NCI-H1694 treated with DMSO at 0.1 percent for 48 hours (cell line): ENCODE data around the gene AFMID.

Experiments
- DNase-seq: peaks from one replicate; lab custom pipeline; 2025; lab: John Stamatoyannopoulos, UW

AFMID gene

DNA sequence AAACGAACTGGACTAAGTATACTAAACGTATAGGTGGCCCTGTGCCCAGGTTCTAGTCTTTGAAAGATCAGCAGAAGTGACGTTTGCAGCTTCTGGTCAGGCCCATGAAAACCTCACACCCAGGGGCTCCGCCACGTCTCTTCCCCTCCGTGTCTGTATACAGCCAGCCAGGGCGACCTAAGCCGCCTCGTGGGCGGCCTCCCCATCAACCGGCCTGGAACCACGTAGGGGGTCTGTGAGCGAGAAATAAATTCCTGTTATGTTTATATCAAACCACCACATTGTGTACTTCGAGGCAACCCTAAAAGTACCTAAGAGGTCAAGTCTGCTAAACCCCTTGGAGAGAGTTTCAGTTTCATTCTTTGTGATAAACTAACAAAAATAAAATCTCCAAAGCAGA is 7.1 kb upstream of the AFMID start:
- no peak for DNase-seq

DNA sequence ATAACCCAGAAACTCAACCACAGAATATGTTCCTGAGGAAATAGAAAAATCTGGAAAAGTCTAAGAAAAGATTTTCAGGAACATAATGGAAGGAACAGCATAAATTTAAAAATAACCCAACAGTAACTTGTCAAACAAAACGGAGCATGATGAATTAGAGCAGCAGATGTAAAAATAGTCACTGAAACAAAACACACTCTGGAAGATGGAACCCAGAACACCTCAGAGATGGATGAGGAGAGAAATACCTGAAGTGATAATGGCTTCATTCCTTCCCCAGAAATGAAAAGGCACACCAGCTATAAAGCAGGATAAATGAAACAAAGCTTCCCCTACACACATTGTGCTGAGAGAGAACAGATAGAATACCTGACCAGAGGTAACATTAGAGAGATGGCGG is 6.7 kb upstream of the AFMID start:
- DNase-seq, result no peak

DNA sequence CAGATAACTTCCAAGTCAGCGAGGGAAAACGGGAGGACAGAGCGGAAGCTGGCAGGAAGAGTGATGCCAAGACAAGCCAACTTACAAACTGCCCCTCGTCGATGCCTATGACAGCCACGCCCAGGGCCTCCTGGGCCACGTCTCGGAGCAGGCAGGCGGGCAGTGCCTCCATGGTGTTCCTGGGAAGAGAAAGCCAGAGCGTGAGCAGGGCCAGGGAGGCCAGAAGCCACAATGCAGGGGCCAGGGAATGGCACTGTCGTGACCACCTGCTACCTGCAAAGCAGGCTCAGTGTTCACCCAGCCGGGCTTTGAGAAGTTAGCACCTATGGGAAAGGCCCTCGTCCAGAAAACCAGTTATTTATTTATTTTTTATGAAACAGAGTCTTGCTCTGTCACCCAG is 4.7 kb upstream of the AFMID start:
- DNase-seq, result no peak

DNA sequence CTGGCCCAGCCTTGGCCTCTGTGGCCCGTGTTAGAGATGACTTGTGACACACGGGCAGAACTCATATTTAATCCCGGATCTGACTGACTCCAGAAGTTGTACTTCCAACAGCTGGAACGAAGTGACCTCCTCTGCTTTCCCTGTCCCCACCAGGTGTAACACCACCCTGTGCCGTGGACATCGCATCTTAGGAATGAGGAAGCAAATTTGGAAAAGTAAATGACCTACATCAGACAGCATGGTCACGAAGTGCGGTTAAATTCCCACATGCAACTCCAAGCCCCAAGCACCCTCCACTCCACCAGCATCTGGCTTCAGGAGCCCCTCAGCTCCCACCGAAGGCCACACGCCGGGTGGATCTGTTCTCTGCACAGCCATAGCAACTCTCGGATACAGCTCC is 3.2 kb upstream of the AFMID start:
- DNase-seq, result no peak

DNA sequence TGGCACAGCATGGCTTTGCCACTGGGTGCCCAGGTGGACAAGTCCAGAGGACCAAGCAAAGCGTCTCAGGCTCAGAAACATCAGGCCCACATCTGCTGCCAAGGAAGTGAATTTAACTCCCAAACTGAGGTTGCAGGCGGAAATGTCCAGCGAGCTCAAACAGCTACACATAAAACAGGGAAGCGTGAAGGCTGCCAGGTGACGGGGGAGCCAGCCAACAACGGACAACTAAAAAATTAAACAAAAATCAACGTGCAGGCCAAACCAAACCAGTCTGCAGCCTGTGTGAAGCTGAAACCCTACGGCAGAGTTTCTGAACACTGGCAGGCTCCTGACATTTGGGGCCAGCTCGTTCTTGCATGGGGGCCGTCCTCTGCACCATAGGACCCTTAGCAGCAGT is 2.8 kb upstream of the AFMID start:
- DNase-seq, result no peak

DNA sequence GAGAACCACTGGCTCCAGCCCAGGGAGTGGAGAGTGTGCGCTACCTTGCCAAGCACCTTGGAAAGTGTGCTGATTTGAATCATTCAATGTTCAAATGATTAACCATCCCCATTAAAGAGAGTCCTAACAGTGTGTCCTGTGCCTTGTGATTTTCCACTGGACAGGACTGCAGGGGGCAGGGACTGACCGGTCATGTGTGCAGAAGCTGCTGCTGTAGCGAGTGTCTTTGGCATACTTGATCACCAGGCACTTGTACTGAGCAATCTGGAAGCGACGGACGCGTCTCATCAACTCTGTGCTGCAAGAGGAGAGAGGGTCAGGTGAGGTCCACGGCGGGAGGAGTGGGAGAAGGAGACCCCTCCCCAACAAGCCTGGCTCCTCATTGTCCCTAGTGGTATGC is 2.3 kb upstream of the AFMID start:
- DNase-seq, result no peak

DNA sequence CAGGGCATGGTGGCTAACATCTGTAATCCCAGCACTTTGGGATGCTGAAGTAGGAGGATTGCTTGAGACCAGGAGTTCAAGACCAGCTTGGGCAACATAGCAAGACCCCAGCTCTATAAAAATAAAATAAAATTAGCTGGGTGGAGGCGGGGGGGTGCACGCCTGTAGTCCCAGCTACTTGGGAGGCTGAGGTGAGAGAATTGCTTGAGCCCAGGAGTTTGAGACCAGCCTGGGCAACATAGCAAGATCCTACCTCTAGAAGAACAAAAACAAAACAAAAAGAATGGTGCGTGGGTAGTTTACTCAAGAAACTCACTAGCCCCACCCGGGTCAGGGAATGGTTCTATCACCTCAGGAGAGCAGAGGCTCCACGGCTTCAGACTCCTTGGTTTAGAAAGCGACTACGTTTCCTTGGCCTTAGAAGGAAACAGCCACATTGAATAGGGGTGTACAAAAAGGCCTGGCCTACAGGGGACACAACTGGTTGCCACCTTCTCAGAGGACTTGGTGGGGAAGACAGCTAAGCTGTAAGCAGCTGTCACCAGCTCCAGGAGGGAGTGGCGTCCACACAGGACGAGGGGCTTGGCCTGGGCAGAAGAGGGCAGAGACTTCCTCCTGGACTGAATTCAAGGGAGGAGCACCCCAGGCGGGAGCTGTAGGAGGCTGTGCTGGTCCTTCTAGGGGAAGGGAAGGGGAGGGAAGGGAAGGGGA is 1.0 kb upstream of the AFMID start:
- no peak for DNase-seq

DNA sequence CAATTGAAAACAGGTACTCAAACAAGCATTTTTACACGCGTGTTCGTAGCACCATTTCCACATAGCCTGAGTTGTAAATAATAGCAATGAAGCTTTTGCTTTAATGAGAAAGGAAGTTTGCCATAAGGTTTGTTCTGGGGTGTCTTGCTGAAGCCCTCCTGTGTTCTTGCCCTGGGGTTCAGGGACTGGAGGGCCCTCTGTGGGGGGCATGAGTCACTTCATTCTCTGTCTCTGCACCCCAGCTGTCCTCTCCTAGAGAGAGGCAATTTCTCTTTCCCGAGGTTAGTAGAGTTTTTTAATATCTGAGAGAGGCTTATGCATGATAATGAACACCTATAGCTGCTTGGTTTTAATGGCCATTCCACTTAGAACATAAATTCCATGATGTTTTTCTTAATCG is 9.6 kb downstream of the AFMID start:
- no peak for DNase-seq

DNA sequence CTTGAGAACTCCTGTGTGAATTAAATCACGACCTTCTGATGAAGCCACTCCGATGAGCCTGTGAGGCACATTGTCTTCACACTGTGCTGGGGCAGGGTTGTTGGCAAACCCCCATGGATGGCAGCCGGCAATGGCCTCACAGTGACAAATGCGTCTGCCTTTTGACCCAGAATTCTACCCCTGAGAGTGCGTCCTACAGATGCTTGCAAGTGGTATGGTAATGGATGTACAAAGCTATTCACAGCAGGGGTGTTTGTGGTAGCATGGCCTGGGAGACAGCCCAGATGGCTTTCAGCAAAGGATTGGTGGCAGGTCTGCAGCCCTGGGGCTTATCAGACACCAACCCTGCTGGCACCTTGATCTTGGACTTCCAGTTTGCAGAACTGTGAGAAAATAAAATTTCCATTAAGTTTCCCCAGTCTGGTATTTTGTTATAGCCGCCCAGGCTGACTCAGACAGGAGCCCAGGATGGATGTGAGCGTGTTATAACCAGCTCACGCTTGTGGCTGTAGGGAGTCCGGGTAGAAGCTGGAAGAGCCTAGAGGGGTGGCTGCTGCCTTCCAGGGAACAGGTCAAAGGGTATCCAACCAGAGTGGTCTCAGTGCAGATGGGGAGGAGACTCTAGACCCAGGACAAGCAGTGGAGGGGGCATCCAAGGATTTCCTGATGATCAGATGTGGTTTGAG is 10.1 kb downstream of the AFMID start:
- no peak for DNase-seq

DNA sequence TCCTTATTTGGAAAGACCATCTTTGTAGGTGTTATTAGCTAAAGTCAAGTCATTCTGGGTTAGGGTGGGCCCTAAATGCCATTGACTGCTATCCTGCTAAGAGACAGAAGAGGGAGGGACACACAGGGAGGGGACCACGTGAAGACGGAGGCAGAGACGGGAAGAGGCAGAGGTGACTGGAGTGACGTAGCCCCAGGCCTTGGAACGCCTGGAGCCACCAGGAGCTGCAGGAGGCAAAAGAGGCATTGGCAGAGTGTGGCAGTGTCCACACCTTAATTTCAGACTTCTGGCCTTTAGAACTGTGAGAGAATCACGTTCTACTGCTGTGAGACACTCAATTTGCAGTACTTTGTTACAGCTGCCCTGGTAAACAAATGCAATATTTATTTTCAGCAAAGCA is 13.3 kb downstream of the AFMID start:
- DNase-seq, result no peak

DNA sequence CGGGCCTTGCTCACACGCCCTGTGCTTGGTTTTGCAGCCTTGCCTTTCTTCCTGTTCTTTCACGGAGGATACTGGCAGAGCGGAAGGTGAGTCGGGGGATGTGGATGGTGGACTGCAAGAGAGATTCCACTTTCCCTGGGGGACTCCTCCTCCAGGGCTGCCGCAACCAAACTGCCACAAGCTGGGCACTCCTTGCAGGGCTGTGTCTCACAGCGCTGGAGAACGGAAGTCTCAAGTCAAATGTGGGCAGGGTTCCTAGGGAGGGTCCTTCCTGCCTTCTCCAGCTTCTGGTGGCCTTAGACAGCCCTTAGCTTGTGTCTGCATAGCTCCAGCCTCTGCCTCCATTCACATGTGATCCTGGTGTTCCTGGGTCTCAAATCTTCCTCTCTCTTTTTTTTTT is 15.5 kb downstream of the AFMID start:
- no peak for DNase-seq

DNA sequence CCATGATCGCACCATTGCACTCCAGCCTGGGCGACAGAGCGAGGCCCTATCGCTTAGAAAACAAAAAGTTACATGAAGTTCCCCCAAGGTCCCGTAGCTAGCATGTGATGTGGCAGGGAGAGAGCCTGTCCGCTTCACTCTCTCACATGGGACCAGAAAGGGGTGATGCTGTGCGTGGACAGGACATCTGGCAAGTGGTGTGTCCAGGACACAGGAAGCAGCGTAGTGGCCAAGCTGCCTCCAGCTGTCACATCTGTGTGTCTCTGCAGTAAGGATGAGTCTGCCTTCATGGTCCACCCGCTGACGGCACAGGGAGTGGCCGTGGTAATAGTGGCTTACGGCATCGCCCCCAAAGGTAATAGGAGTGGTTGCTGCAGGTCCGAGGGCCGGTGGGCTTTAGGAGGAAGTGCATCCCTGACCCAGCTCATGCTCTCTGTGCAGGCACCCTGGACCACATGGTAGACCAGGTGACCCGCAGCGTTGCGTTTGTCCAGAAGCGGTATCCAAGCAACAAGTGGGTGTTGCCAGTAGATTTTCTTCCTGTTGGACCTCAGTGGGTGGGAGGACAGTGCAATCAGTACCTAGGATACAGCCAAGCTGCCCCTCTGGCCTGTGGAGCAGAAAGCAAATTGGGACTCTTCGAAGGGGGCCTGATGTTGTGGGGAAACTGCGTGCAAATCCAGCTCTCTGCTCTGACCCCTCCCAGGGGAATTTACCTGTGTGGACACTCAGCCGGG is 17.4 kb downstream of the AFMID start:
- DNase-seq, result no peak

DNA sequence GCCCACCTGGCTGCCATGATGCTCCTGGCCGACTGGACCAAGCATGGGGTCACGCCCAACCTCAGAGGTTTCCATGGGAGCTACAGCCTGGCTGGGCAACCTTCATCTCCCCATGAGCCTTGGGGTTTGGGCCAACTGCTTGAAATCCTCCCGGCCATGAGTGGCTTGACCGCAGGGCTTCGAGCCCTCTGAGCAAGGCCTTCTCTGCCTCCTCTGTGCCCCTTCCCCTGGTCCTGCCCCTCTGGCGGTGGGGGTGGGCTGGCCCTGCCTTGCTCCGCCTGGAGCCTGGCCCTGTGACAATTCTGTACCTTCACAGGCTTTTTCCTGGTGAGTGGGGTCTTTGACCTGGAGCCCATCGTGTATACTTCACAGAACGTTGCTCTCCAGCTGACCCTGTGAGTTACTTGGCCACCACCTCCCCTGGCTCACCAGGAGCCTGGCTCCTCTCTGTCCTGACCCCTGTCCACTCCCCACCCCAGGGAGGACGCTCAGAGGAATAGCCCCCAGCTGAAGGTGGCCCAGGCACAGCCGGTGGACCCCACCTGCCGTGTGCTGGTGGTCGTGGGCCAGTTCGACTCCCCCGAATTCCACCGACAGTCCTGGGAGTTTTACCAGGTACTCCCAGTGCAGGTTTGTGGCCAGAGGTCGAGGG is 18.1 kb downstream of the AFMID start:
- DNase-seq, result no peak

DNA sequence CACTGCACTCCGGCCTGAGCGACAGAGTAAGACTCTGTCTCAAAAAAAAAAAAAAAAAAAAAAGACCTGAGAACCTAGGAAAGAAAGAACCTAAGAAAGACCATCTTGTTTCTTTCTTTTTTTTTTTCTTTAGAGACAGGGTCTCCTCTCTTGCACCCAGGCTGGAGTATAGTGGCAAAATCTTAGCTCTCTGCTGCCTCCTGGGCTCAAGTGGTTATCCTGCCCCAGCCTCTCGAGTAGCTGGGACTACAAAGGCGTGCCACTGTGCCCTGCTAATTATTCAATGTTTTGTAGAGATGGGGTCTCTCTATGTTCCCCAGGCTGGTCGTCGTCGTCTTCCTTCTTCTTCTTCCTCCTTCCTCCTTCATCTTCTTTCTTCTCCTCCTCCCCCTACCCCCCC is 19.1 kb downstream of the AFMID start:
- DNase-seq, result no peak

DNA sequence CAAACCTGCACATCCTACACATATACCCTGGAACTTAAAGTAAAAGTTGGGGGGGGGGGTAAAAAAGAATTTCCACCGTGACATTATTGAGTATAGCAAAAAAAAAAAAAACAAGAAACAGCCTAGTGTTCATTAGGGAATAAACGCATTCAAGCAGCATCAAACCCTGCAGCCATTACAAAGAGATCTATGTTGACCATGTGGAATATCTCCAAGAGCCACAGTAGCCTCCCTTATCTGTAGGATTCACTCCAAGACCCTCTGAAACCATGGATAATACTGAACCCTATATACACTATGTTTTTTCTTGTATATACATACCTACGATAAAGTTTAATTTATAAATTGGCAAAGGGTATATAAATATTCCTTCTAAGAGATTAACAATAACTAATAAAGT is 21.3 kb downstream of the AFMID start:
- no peak for DNase-seq

DNA sequence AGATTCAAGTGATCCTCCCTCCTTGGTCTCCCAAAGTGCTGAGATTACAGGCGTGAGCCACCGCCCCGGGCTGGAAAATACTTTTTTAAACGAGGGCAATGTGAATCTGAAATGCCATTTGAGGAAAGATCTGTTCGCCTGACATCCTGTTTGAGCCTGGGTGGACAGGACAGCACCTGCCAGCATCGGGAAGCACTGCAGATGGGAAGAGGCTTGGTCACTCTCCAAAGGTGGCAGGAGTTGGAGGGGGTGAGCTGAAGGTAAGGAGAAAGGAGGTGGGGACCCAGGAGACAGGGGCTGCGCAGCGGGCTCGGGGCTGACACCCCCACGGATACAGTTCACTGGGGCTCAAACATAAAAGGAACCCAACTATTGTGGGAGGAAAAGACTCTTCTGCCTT is 22.9 kb downstream of the AFMID start:
- DNase-seq, result no peak

DNA sequence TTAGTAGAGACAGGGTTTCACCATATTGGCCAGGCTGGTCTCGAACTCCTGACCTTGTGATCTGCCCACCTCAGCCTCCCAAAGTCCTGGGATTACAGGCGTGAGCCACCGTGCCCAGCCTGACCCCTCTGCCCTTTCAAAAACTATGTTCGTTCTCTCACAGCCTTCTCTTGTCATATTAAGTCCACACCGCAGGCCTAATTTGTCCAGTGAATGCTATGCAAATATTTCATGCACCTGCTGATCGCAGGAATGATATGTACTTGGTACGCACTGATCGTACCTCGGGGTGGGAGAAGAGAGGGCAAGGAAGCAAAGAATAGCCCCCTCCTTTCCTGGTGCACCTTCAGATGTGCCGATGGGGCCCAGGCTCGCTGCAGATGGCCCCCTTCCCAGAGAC is 23.9 kb downstream of the AFMID start:
- no peak for DNase-seq

DNA sequence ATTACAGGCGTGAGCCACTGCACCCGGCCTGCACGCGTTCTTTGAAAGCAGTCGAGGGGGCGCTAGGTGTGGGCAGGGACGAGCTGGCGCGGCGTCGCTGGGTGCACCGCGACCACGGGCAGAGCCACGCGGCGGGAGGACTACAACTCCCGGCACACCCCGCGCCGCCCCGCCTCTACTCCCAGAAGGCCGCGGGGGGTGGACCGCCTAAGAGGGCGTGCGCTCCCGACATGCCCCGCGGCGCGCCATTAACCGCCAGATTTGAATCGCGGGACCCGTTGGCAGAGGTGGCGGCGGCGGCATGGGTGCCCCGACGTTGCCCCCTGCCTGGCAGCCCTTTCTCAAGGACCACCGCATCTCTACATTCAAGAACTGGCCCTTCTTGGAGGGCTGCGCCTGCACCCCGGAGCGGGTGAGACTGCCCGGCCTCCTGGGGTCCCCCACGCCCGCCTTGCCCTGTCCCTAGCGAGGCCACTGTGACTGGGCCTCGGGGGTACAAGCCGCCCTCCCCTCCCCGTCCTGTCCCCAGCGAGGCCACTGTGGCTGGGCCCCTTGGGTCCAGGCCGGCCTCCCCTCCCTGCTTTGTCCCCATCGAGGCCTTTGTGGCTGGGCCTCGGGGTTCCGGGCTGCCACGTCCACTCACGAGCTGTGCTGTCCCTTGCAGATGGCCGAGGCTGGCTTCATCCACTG is 27.0 kb downstream of the AFMID start, which contains the start of gene BIRC5:
BIRC5 (plus strand) TSS at position 238 of the 690 bp plus-strand sequence; CDS start at position 302, 64 bp downstream.
- peak; percentile 89 for DNase-seq

DNA sequence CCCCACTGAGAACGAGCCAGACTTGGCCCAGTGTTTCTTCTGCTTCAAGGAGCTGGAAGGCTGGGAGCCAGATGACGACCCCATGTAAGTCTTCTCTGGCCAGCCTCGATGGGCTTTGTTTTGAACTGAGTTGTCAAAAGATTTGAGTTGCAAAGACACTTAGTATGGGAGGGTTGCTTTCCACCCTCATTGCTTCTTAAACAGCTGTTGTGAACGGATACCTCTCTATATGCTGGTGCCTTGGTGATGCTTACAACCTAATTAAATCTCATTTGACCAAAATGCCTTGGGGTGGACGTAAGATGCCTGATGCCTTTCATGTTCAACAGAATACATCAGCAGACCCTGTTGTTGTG is 27.5 kb downstream of the AFMID start:
- DNase-seq, result no peak

DNA sequence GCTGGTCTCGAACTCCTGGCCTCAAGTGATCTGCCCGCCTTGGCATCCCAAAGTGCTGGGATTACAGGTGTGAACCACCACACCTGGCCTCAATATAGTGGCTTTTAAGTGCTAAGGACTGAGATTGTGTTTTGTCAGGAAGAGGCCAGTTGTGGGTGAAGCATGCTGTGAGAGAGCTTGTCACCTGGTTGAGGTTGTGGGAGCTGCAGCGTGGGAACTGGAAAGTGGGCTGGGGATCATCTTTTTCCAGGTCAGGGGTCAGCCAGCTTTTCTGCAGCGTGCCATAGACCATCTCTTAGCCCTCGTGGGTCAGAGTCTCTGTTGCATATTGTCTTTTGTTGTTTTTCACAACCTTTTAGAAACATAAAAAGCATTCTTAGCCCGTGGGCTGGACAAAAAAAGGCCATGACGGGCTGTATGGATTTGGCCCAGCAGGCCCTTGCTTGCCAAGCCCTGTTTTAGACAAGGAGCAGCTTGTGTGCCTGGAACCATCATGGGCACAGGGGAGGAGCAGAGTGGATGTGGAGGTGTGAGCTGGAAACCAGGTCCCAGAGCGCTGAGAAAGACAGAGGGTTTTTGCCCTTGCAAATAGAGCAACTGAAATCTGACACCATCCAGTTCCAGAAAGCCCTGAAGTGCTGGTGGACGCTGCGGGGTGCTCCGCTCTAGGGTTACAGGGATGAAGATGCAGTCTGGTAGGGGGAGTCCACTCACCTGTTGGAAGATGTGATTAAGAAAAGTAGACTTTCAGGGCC is 32.4 kb downstream of the AFMID start:
- no peak for DNase-seq

DNA sequence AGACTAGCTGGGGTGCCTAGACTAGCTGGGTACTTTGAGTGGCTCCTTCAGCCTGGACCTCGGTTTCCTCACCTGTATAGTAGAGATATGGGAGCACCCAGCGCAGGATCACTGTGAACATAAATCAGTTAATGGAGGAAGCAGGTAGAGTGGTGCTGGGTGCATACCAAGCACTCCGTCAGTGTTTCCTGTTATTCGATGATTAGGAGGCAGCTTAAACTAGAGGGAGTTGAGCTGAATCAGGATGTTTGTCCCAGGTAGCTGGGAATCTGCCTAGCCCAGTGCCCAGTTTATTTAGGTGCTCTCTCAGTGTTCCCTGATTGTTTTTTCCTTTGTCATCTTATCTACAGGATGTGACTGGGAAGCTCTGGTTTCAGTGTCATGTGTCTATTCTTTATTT is 35.9 kb downstream of the AFMID start:
- DNase-seq, result no peak
